Neural cell (in vitro differentiated cells): ENCODE data around the gene TMEM131. TPM values are rescaled to one million over a fixed set of nuclear protein-coding genes. Genes with fewer than 3 reads are reported as not detected.

Source experiments
- H2AFZ ChIP-seq: fragments of 200-600, 300-800 bp; sonication (generic), shearing (Covaris generic); 2 replicates; pipeline ENCODE4 v1.6.0; 2014; ENCODE audit warnings: low read depth, mild to moderate bottlenecking, antibody characterized with exemption, low read length, moderate library complexity
- H3F3A ChIP-seq: fragments of 200-600 bp; shearing (Covaris generic); 2 replicates; pipeline ENCODE4 v1.6.1; 2016; ENCODE audit warnings: mild to moderate bottlenecking, moderate library complexity, mixed read lengths, antibody characterized with exemption, low read length; ENCODE audit not compliant: insufficient read depth, poor library complexity, severe bottlenecking
- H3K27ac ChIP-seq: fragments of 200-600, 300-800 bp; sonication (generic), shearing (Covaris generic); 2 replicates; pipeline ENCODE4 v1.5.1; 2014; ENCODE audit warnings: mild to moderate bottlenecking, low read length, moderate library complexity
- H3K27me3 ChIP-seq: fragments of 300-800, 200-600 bp; sonication (generic), shearing (Covaris generic); 2 replicates; pipeline ENCODE4 v1.6.0; 2014; ENCODE audit warnings: mild to moderate bottlenecking, low read depth, low read length, moderate library complexity; ENCODE audit not compliant: insufficient read depth
- H3K36me3 ChIP-seq: fragments of 300-800, 200-600 bp; sonication (generic), shearing (Covaris generic); 2 replicates; pipeline ENCODE4 v1.5.1; 2014; ENCODE audit warnings: mild to moderate bottlenecking, antibody characterized with exemption, low read length, moderate library complexity; ENCODE audit not compliant: insufficient read depth
- H3K4me2 ChIP-seq: fragments of 300-800, 200-600 bp; sonication (generic), shearing (Covaris generic); 2 replicates; pipeline ENCODE4 v1.6.0; 2014; ENCODE audit warnings: mild to moderate bottlenecking, low read length
- H3K4me3 ChIP-seq: fragments of 300-800, 200-600 bp; sonication (generic), shearing (Covaris generic); 2 replicates; pipeline ENCODE4 v1.5.1; 2014; ENCODE audit warnings: mild to moderate bottlenecking, low read length, moderate library complexity
- H3K79me2 ChIP-seq: fragments of 200-600 bp; shearing (Covaris generic); replicated peaks from 2 replicates; pipeline ENCODE4 v1.6.0; 2014; ENCODE audit warnings: mild to moderate bottlenecking, low read length, moderate library complexity; ENCODE audit not compliant: insufficient read depth
- H3K9ac ChIP-seq: fragments of 300-800, 200-600 bp; sonication (generic), shearing (Covaris generic); 2 replicates; pipeline ENCODE4 v1.6.1; 2016; ENCODE audit warnings: mild to moderate bottlenecking, low read length, mixed read lengths
- H3K9me2 ChIP-seq: fragments of 200-600 bp; shearing (Covaris generic); 2 replicates; pipeline ENCODE4 v1.6.1; 2016; ENCODE audit warnings: mild to moderate bottlenecking, low read length, mixed read lengths; ENCODE audit not compliant: insufficient read depth
- H3K9me3 ChIP-seq: fragments of 200-600, 300-800 bp; sonication (generic), shearing (Covaris generic); 2 replicates; pipeline ENCODE4 v1.6.1; 2016; ENCODE audit warnings: mild to moderate bottlenecking, mixed run types, low read length, moderate library complexity, mixed read lengths
- H4K20me1 ChIP-seq: fragments of 200-600 bp; shearing (Covaris generic); 2 replicates; pipeline ENCODE4 v1.6.1; 2016; ENCODE audit warnings: mild to moderate bottlenecking, mixed run types; ENCODE audit not compliant: insufficient read depth
- CTCF ChIP-seq: fragments of 450-650 bp; IDR thresholded peaks from 2 replicates; pipeline ENCODE4 v1.5.1; 2014; ENCODE audit warnings: antibody characterized with exemption, mild to moderate bottlenecking, moderate library complexity; ENCODE audit not compliant: poor library complexity, severe bottlenecking
- EP300 ChIP-seq: fragments of 450-650 bp; conservative IDR thresholded peaks from 2 replicates; pipeline ENCODE4 v1.6.1; 2014; ENCODE audit warnings: antibody characterized with exemption, mild to moderate bottlenecking, moderate library complexity; ENCODE audit not compliant: poor library complexity, severe bottlenecking
- EZH2 ChIP-seq: fragments of 200-600, 300-800 bp; shearing (Covaris generic), sonication (generic); IDR thresholded peaks from 2 replicates; pipeline ENCODE4 v1.6.1; 2014; ENCODE audit warnings: antibody characterized with exemption, low read length, borderline replicate concordance, mild to moderate bottlenecking; ENCODE audit not compliant: insufficient read depth, poor library complexity, severe bottlenecking
- MXI1 ChIP-seq: fragments of 450-650 bp; conservative IDR thresholded peaks from 2 replicates; pipeline ENCODE4 v1.6.1; 2014; ENCODE audit warnings: antibody characterized with exemption, mild to moderate bottlenecking; ENCODE audit not compliant: poor library complexity, severe bottlenecking
- POLR2AphosphoS5 ChIP-seq: IDR thresholded peaks from 2 replicates; pipeline ENCODE4 v1.6.1; 2012
- RAD21 ChIP-seq: fragments of 450-650 bp; conservative IDR thresholded peaks from 2 replicates; pipeline ENCODE4 v1.6.1; 2014; ENCODE audit warnings: antibody characterized with exemption, mild to moderate bottlenecking, moderate library complexity
- REST ChIP-seq: IDR thresholded peaks from 2 replicates; pipeline ENCODE4 v1.6.1; 2012; ENCODE audit warnings: borderline replicate concordance
- SMC3 ChIP-seq: fragments of 450-650 bp; conservative IDR thresholded peaks from 2 replicates; pipeline ENCODE4 v1.6.1; 2014; ENCODE audit warnings: antibody characterized with exemption, mild to moderate bottlenecking, moderate library complexity; ENCODE audit not compliant: poor library complexity
- TAF1 ChIP-seq: IDR thresholded peaks from 2 replicates; pipeline ENCODE4 v1.6.1; 2012; ENCODE audit warnings: low read depth
- polyA plus RNA-seq: library from polyadenylated mRNA; depleted of rRNA; stranded (reverse); fragments of >200 nt; gene quantifications from 2 replicates; pipeline ENCODE4 v1.2.3, GENCODE V29; 2014

Gene TMEM131
- polyA plus RNA-seq, 1 donor from 2014 or later: 9.6 TPM

- no peaks in the 10 kb centered on the region for H4K20me1 ChIP-seq
- no peak overlapping the region for H3K4me2 ChIP-seq
- H3K9me2 ChIP-seq: no peaks in the 10 kb centered on the region
- H2AFZ ChIP-seq: no peak overlapping the region
- H3F3A ChIP-seq: no peaks in the 10 kb centered on the region
- no peaks in the 10 kb centered on the region for H3K36me3 ChIP-seq
- H3K9ac ChIP-seq: no peak overlapping the region
- no peak for TF ChIP-seq EZH2
- TF ChIP-seq RAD21: no peak
- no peak for TF ChIP-seq EP300
- no peak for TF ChIP-seq CTCF
- no peak for TF ChIP-seq MXI1
- no peak for TF ChIP-seq REST
- no peak for TF ChIP-seq POLR2AphosphoS5
- no peaks in the 10 kb centered on the region for H3K27me3 ChIP-seq
- no peak overlapping the region for H3K4me3 ChIP-seq
- no peaks in the 10 kb centered on the region for H3K9me3 ChIP-seq
- H3K27ac ChIP-seq: no peak overlapping the region
- H3K79me2 ChIP-seq: no peaks in the 10 kb centered on the region
Measured at GRCh38 chr2:97711394-97711711, 284.4 kb downstream of the TMEM131 start.

- no peak overlapping the region for H3K9ac ChIP-seq
- H3K4me2 ChIP-seq: no peak overlapping the region
- no peaks in the 10 kb centered on the region for H3K79me2 ChIP-seq
- no peaks in the 10 kb centered on the region for H4K20me1 ChIP-seq
- H3F3A ChIP-seq: no peaks in the 10 kb centered on the region
- TF ChIP-seq RAD21 (no peak), POLR2AphosphoS5 (no peak), SMC3 (no peak), EP300 (no peak), EZH2 (no peak), CTCF (no peak), MXI1 (no peak), REST (no peak), TAF1 (no peak)
- H3K9me2 ChIP-seq: no peaks in the 10 kb centered on the region
- no peaks in the 10 kb centered on the region for H3K36me3 ChIP-seq
- H2AFZ ChIP-seq: no peak overlapping the region
- no peak overlapping the region for H3K27ac ChIP-seq
- H3K4me3 ChIP-seq: no peak overlapping the region
- no peaks in the 10 kb centered on the region for H3K9me3 ChIP-seq
- no peaks in the 10 kb centered on the region for H3K27me3 ChIP-seq
Measured at GRCh38 chr2:97708608-97709007, 287.1 kb downstream of the TMEM131 start.
